Measurements from ENCODE around the gene ARHGEF7. TPM values are rescaled to one million over a fixed set of nuclear protein-coding genes. Genes with fewer than 3 reads are reported as not detected.
"Not testable (repeated sequence)": the region's sequence is repeated elsewhere in the genome, so short reads cannot be mapped to it uniquely, and the experiment has no call there.

Gene ARHGEF7
- polyA plus RNA-seq, 2 donors, result 13.5 to 16.0 TPM

- no peaks in the 10 kb centered on the region for H3K36me3 ChIP-seq (ENCODE audit: control insufficient read depth in 2 of 2, insufficient read depth in 2 of 2, low read length in 1 of 2)
- H3K27me3 ChIP-seq (ENCODE audit: control insufficient read depth in 1 of 2, insufficient read depth in 2 of 2, low read length in 2 of 2), result no peaks in the 10 kb centered on the region
- WGBS, 2 donors, result 79 to 83% methylated on average over 12 of the region's 12 CpGs
- no peak overlapping the region for H3K27ac ChIP-seq (ENCODE audit: low read depth in 2 of 2, low read length in 1 of 2)
- no peaks in the 10 kb centered on the region for H3K4me1 ChIP-seq (ENCODE audit: control insufficient read depth in 2 of 2, insufficient read depth in 2 of 2, low read length in 1 of 2)
- no peak overlapping the region for H3K4me3 ChIP-seq (ENCODE audit: low read depth in 1 of 2, low read length in 2 of 2)
- peaks cover 0 to 4% of the 10 kb centered on the region in 2 donors for H3K9me3 ChIP-seq (ENCODE audit: control insufficient read depth in 2 of 2, insufficient read depth in 1 of 2, low read depth in 1 of 2, low read length in 1 of 2)
Observed at GRCh38 chr13:111079375-111079774, 35.7 kb upstream of the ARHGEF7 start.

- Histone ChIP-seq H3K4me1 (ENCODE audit: control insufficient read depth in 2 of 2, insufficient read depth in 2 of 2, low read length in 1 of 2) (no peaks in the 10 kb centered on the region), H3K27me3 (ENCODE audit: control insufficient read depth in 1 of 2, insufficient read depth in 2 of 2, low read length in 2 of 2) (no peaks in the 10 kb centered on the region), H3K36me3 (ENCODE audit: control insufficient read depth in 2 of 2, insufficient read depth in 2 of 2, low read length in 1 of 2) (no peaks in the 10 kb centered on the region), H3K9me3 (ENCODE audit: control insufficient read depth in 2 of 2, insufficient read depth in 1 of 2, low read depth in 1 of 2, low read length in 1 of 2) (peaks cover 0 to 4% of the 10 kb centered on the region in 2 donors), H3K27ac (ENCODE audit: low read depth in 2 of 2, low read length in 1 of 2) (no peak overlapping the region), H3K4me3 (ENCODE audit: low read depth in 1 of 2, low read length in 2 of 2) (no peak overlapping the region)
- WGBS, 2 donors, result 71 to 78% methylated on average over 5 of the region's 5 CpGs
Observed at GRCh38 chr13:111080642-111081041, 34.5 kb upstream of the ARHGEF7 start.

- 44 to 74% methylated on average over 4 of the region's 4 CpGs for WGBS, 2 donors
- Histone ChIP-seq H3K27me3 (ENCODE audit: control insufficient read depth in 1 of 2, insufficient read depth in 2 of 2, low read length in 2 of 2) (no peaks in the 10 kb centered on the region), H3K9me3 (ENCODE audit: control insufficient read depth in 2 of 2, insufficient read depth in 1 of 2, low read depth in 1 of 2, low read length in 1 of 2) (no peaks in the 10 kb centered on the region)
Observed at GRCh38 chr13:111082240-111082639, 32.9 kb upstream of the ARHGEF7 start.

GRCh38 chr13:111082769-111083168 lies 32.3 kb upstream of the ARHGEF7 start:
- not testable (repeated sequence) for H3K4me3 ChIP-seq (ENCODE audit: low read depth in 1 of 2, low read length in 2 of 2); H3K4me1 ChIP-seq (ENCODE audit: control insufficient read depth in 2 of 2, insufficient read depth in 2 of 2, low read length in 1 of 2); H3K27me3 ChIP-seq (ENCODE audit: control insufficient read depth in 1 of 2, insufficient read depth in 2 of 2, low read length in 2 of 2); H3K9me3 ChIP-seq (ENCODE audit: control insufficient read depth in 2 of 2, insufficient read depth in 1 of 2, low read depth in 1 of 2, low read length in 1 of 2); H3K36me3 ChIP-seq (ENCODE audit: control insufficient read depth in 2 of 2, insufficient read depth in 2 of 2, low read length in 1 of 2); H3K27ac ChIP-seq (ENCODE audit: low read depth in 2 of 2, low read length in 1 of 2)
- WGBS, 2 donors, result 94 to 95% methylated on average over 14 of the region's 14 CpGs

More at GRCh38 chr13:111082240-111082639, 32.9 kb upstream of the ARHGEF7 start:
- Histone ChIP-seq H3K36me3 (ENCODE audit: control insufficient read depth in 2 of 2, insufficient read depth in 2 of 2, low read length in 1 of 2) (no peaks in the 10 kb centered on the region), H3K27ac (ENCODE audit: low read depth in 2 of 2, low read length in 1 of 2) (no peak overlapping the region), H3K4me3 (ENCODE audit: low read depth in 1 of 2, low read length in 2 of 2) (no peak overlapping the region), H3K4me1 (ENCODE audit: control insufficient read depth in 2 of 2, insufficient read depth in 2 of 2, low read length in 1 of 2) (no peaks in the 10 kb centered on the region)

GRCh38 chr13:111083693-111084092 lies 31.4 kb upstream of the ARHGEF7 start:
- H3K4me3 ChIP-seq (ENCODE audit: low read depth in 1 of 2, low read length in 2 of 2); H3K4me1 ChIP-seq (ENCODE audit: control insufficient read depth in 2 of 2, insufficient read depth in 2 of 2, low read length in 1 of 2); H3K36me3 ChIP-seq (ENCODE audit: control insufficient read depth in 2 of 2, insufficient read depth in 2 of 2, low read length in 1 of 2); H3K27ac ChIP-seq (ENCODE audit: low read depth in 2 of 2, low read length in 1 of 2); H3K9me3 ChIP-seq (ENCODE audit: control insufficient read depth in 2 of 2, insufficient read depth in 1 of 2, low read depth in 1 of 2, low read length in 1 of 2); H3K27me3 ChIP-seq (ENCODE audit: control insufficient read depth in 1 of 2, insufficient read depth in 2 of 2, low read length in 2 of 2): not testable (repeated sequence)
- WGBS, 2 donors, result 89 to 91% methylated on average over 15 to 21 of the region's 25 CpGs

- H3K36me3 ChIP-seq (ENCODE audit: control insufficient read depth in 2 of 2, insufficient read depth in 2 of 2, low read length in 1 of 2), result no peaks in the 10 kb centered on the region
- WGBS, 2 donors, result 71 to 79% methylated on average over 7 of the region's 7 CpGs
- no peak overlapping the region for H3K27ac ChIP-seq (ENCODE audit: low read depth in 2 of 2, low read length in 1 of 2)
- peaks cover 0 to under 1% of the 10 kb centered on the region in 2 donors for H3K4me1 ChIP-seq (ENCODE audit: control insufficient read depth in 2 of 2, insufficient read depth in 2 of 2, low read length in 1 of 2)
- H3K4me3 ChIP-seq (ENCODE audit: low read depth in 1 of 2, low read length in 2 of 2), result no peak overlapping the region
- no peaks in the 10 kb centered on the region for H3K27me3 ChIP-seq (ENCODE audit: control insufficient read depth in 1 of 2, insufficient read depth in 2 of 2, low read length in 2 of 2)
- peaks cover 0 to 4% of the 10 kb centered on the region in 2 donors for H3K9me3 ChIP-seq (ENCODE audit: control insufficient read depth in 2 of 2, insufficient read depth in 1 of 2, low read depth in 1 of 2, low read length in 1 of 2)
Observed at GRCh38 chr13:111090169-111090568, 24.9 kb upstream of the ARHGEF7 start.

GRCh38 chr13:111092685-111093084 lies 22.4 kb upstream of the ARHGEF7 start:
- Histone ChIP-seq H3K9me3 (ENCODE audit: control insufficient read depth in 2 of 2, insufficient read depth in 1 of 2, low read depth in 1 of 2, low read length in 1 of 2) (peaks cover 0 to 4% of the 10 kb centered on the region in 2 donors), H3K4me1 (ENCODE audit: control insufficient read depth in 2 of 2, insufficient read depth in 2 of 2, low read length in 1 of 2) (peaks cover 0 to 2% of the 10 kb centered on the region in 2 donors), H3K27me3 (ENCODE audit: control insufficient read depth in 1 of 2, insufficient read depth in 2 of 2, low read length in 2 of 2) (no peaks in the 10 kb centered on the region), H3K27ac (ENCODE audit: low read depth in 2 of 2, low read length in 1 of 2) (no peak overlapping the region), H3K36me3 (ENCODE audit: control insufficient read depth in 2 of 2, insufficient read depth in 2 of 2, low read length in 1 of 2) (no peaks in the 10 kb centered on the region), H3K4me3 (ENCODE audit: low read depth in 1 of 2, low read length in 2 of 2) (no peak overlapping the region)
- 77% methylated on average over 6 of the region's 6 CpGs for WGBS, 2 donors

- peaks cover 0 to 4% of the 10 kb centered on the region in 2 donors for H3K9me3 ChIP-seq (ENCODE audit: control insufficient read depth in 2 of 2, insufficient read depth in 1 of 2, low read depth in 1 of 2, low read length in 1 of 2)
- H3K4me3 ChIP-seq (ENCODE audit: low read depth in 1 of 2, low read length in 2 of 2), result no peak overlapping the region
- H3K27ac ChIP-seq (ENCODE audit: low read depth in 2 of 2, low read length in 1 of 2), result no peak overlapping the region
- H3K27me3 ChIP-seq (ENCODE audit: control insufficient read depth in 1 of 2, insufficient read depth in 2 of 2, low read length in 2 of 2), result no peaks in the 10 kb centered on the region
- peaks cover 0 to 2% of the 10 kb centered on the region in 2 donors for H3K4me1 ChIP-seq (ENCODE audit: control insufficient read depth in 2 of 2, insufficient read depth in 2 of 2, low read length in 1 of 2)
- no peaks in the 10 kb centered on the region for H3K36me3 ChIP-seq (ENCODE audit: control insufficient read depth in 2 of 2, insufficient read depth in 2 of 2, low read length in 1 of 2)
- 90 to 91% methylated on average over 21 of the region's 21 CpGs for whole genome bisulfite sequencing, 2 donors
Observed at GRCh38 chr13:111093136-111093535, 22.0 kb upstream of the ARHGEF7 start.

- no peaks in the 10 kb centered on the region for H3K27me3 ChIP-seq (ENCODE audit: control insufficient read depth in 1 of 2, insufficient read depth in 2 of 2, low read length in 2 of 2)
- H3K36me3 ChIP-seq (ENCODE audit: control insufficient read depth in 2 of 2, insufficient read depth in 2 of 2, low read length in 1 of 2), result no peaks in the 10 kb centered on the region
- 72 to 76% methylated on average over 9 of the region's 9 CpGs for WGBS, 2 donors
- H3K4me1 ChIP-seq (ENCODE audit: control insufficient read depth in 2 of 2, insufficient read depth in 2 of 2, low read length in 1 of 2), result peaks cover 0 to 2% of the 10 kb centered on the region in 2 donors
- no peak overlapping the region for H3K4me3 ChIP-seq (ENCODE audit: low read depth in 1 of 2, low read length in 2 of 2)
- peaks cover 0 to 4% of the 10 kb centered on the region in 2 donors for H3K9me3 ChIP-seq (ENCODE audit: control insufficient read depth in 2 of 2, insufficient read depth in 1 of 2, low read depth in 1 of 2, low read length in 1 of 2)
- no peak overlapping the region for H3K27ac ChIP-seq (ENCODE audit: low read depth in 2 of 2, low read length in 1 of 2)
Observed at GRCh38 chr13:111093634-111094033, 21.5 kb upstream of the ARHGEF7 start.

GRCh38 chr13:111095031-111095840 lies 19.9 kb upstream of the ARHGEF7 start:
- no peaks in the 10 kb centered on the region for H3K36me3 ChIP-seq (ENCODE audit: control insufficient read depth in 2 of 2, insufficient read depth in 2 of 2, low read length in 1 of 2)
- H3K9me3 ChIP-seq (ENCODE audit: control insufficient read depth in 2 of 2, insufficient read depth in 1 of 2, low read depth in 1 of 2, low read length in 1 of 2), result peaks cover 0 to 4% of the 10 kb centered on the region in 2 donors
- no peak overlapping the region for H3K4me3 ChIP-seq (ENCODE audit: low read depth in 1 of 2, low read length in 2 of 2)
- WGBS, 2 donors, result 60 to 69% methylated on average over 30 of the region's 30 CpGs
- peaks cover 0 to 2% of the 10 kb centered on the region in 2 donors for H3K4me1 ChIP-seq (ENCODE audit: control insufficient read depth in 2 of 2, insufficient read depth in 2 of 2, low read length in 1 of 2)
- no peaks in the 10 kb centered on the region for H3K27me3 ChIP-seq (ENCODE audit: control insufficient read depth in 1 of 2, insufficient read depth in 2 of 2, low read length in 2 of 2)
- H3K27ac ChIP-seq (ENCODE audit: low read depth in 2 of 2, low read length in 1 of 2), result no peak overlapping the region

Data from esophagus (tissue), 2 donors.